Progenitor cell of endocrine pancreas (in vitro differentiated cells): ENCODE data around the gene UBIAD1. TPM values are rescaled to one million over a fixed set of nuclear protein-coding genes. Genes with fewer than 3 reads are reported as not detected.
A peak's percentile ranks its signal among the peaks of the same experiment; 100 is the strongest.

ENCODE experiments used
- DNase-seq: peaks from one replicate; pipeline ENCODE4 v3.0.0; 2021; ENCODE audit warnings: low spot score; ENCODE audit not compliant: unreplicated experiment
- H3K27ac Mint-ChIP-seq: 2 replicates; pipeline ENCODE4 v1.8.0; 2021; ENCODE audit warnings: mild to moderate bottlenecking, moderate library complexity, mixed read lengths
- H3K27me3 Mint-ChIP-seq: 2 replicates; pipeline ENCODE4 v1.8.0; 2021; ENCODE audit warnings: mixed read lengths
- H3K36me3 Mint-ChIP-seq: 2 replicates; pipeline ENCODE4 v1.8.0; 2022; ENCODE audit warnings: mixed read lengths; ENCODE audit not compliant: insufficient read depth
- H3K4me1 Mint-ChIP-seq: 2 replicates; pipeline ENCODE4 v1.8.0; 2021; ENCODE audit warnings: low read depth, mixed read lengths
- H3K4me3 Mint-ChIP-seq: 2 replicates; pipeline ENCODE4 v1.8.0; 2021; ENCODE audit warnings: low read depth, mild to moderate bottlenecking, moderate library complexity, mixed read lengths
- H3K9me3 Mint-ChIP-seq: 2 replicates; pipeline ENCODE4 v1.8.0; 2021; ENCODE audit warnings: low read depth, mixed read lengths
- total RNA-seq: library from RNA; stranded (reverse); gene quantifications from 2 replicates; pipeline ENCODE4 v1.2.1, GENCODE V29; 2021
- TF ChIP-seq, protein P1 (sequence below): fragments of 200-600 bp; sonication (generic); IDR thresholded peaks from one replicate; pipeline ENCODE4 v1.5.0; 2021; ENCODE audit warnings: antibody characterized with exemption, mild to moderate bottlenecking; ENCODE audit not compliant: unreplicated experiment

Gene UBIAD1
- total RNA-seq, 1 donor from 2014 or later = 16.4 TPM

DNA sequence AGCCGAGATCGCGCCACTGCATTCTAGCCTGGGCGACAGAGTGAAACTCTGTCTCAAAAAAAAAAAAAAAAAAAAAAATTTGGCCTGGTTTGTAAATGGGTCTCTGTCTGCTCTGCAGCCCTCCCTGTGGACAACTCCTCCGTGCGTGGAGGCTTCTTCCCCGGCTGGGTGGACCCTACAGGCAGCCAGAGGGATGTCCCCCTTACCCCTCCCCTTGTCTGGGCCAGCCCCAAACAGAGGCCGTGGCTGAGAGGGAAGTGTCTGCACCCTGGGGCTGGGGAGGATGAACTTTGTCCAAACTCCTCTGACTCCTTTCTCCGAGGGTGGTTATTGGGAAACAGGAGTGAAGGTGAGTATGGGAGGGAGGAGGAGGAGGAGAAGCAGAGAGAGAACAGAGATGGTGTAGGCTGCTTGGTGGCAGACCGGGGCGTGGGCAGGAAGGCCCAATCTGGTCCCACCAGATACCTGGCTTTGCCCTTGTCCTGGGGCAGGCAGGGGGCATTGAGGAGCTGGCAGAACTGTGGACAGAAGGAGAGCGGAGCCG, 61.3 kb downstream of the UBIAD1 start:
- H3K9me3 Mint-ChIP-seq = no peaks in the 10 kb centered on the region
- no peak for DNase-seq
- TF ChIP-seq, protein P1, sequence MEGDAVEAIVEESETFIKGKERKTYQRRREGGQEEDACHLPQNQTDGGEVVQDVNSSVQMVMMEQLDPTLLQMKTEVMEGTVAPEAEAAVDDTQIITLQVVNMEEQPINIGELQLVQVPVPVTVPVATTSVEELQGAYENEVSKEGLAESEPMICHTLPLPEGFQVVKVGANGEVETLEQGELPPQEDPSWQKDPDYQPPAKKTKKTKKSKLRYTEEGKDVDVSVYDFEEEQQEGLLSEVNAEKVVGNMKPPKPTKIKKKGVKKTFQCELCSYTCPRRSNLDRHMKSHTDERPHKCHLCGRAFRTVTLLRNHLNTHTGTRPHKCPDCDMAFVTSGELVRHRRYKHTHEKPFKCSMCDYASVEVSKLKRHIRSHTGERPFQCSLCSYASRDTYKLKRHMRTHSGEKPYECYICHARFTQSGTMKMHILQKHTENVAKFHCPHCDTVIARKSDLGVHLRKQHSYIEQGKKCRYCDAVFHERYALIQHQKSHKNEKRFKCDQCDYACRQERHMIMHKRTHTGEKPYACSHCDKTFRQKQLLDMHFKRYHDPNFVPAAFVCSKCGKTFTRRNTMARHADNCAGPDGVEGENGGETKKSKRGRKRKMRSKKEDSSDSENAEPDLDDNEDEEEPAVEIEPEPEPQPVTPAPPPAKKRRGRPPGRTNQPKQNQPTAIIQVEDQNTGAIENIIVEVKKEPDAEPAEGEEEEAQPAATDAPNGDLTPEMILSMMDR = no peak
- H3K4me3 Mint-ChIP-seq = no peak overlapping the region
- H3K27me3 Mint-ChIP-seq = peaks cover 11% of the 10 kb centered on the region
- H3K27ac Mint-ChIP-seq = no peak overlapping the region
- no peaks in the 10 kb centered on the region for H3K36me3 Mint-ChIP-seq
- H3K4me1 Mint-ChIP-seq = peaks cover 5% of the 10 kb centered on the region

DNA sequence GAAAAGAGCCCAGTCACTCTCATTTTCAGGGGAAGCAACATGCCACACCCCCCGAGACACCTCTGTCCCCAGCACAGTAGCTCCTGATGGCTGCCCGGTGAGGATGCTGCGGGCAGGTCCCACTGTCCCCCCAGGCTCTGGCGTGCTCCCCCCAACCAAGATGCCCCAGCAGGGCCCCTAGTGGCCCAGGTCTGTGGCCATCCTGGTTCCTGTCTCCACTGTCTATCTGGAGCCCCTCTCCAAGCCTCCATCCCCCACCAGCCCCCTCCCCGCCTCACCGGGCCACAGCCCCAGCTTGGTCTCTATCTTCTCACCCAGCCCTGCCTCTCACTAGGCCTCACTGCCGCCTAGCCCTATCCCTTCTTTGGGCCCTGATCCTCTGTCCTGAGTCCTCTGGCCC, 61.8 kb downstream of the UBIAD1 start:
- H3K36me3 Mint-ChIP-seq = no peaks in the 10 kb centered on the region
- peaks cover 15% of the 10 kb centered on the region for H3K27me3 Mint-ChIP-seq
- H3K9me3 Mint-ChIP-seq = no peaks in the 10 kb centered on the region
- peaks cover 7% of the 10 kb centered on the region for H3K4me1 Mint-ChIP-seq
- H3K27ac Mint-ChIP-seq = no peak overlapping the region
- TF ChIP-seq, protein P1 = no peak
- H3K4me3 Mint-ChIP-seq = no peak overlapping the region
- DNase-seq = no peak

DNA sequence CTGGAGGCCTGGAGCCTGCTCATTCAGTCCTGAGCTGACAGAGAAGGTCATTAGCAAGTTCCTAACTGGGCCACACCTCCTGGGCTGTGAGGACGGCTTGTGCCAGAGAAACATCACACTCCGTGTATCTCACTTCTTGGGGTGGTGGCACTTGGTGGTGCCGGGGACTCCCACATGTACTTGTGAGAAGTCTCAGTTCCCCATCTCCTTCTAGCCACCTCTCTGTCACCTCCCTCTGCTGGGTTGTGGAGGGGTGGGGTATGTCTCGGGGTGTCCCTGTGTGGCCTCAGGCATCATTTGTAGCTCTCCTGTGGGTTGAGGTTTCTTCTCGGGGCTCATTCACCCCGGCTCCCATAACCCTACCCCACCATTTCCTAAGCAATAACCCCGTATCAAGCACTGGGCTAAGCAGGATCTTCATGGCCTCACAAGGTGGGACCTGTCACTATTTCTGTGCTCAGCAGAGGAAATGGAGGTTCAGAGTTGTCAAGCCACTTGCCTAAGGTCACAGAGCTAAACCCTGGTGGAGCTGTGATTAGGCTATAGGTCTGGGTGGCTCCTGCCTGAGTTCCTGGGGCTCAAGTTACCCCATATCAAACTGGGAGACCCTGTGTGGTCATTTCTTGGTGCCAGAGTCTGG, 62.5 kb downstream of the UBIAD1 start:
- peaks cover 13% of the 10 kb centered on the region for H3K4me1 Mint-ChIP-seq
- no peaks in the 10 kb centered on the region for H3K9me3 Mint-ChIP-seq
- no peak overlapping the region for H3K27ac Mint-ChIP-seq
- no peak for DNase-seq
- H3K27me3 Mint-ChIP-seq = peaks cover 19% of the 10 kb centered on the region
- TF ChIP-seq, protein P1 = no peak
- H3K4me3 Mint-ChIP-seq = no peak overlapping the region
- no peaks in the 10 kb centered on the region for H3K36me3 Mint-ChIP-seq

DNA sequence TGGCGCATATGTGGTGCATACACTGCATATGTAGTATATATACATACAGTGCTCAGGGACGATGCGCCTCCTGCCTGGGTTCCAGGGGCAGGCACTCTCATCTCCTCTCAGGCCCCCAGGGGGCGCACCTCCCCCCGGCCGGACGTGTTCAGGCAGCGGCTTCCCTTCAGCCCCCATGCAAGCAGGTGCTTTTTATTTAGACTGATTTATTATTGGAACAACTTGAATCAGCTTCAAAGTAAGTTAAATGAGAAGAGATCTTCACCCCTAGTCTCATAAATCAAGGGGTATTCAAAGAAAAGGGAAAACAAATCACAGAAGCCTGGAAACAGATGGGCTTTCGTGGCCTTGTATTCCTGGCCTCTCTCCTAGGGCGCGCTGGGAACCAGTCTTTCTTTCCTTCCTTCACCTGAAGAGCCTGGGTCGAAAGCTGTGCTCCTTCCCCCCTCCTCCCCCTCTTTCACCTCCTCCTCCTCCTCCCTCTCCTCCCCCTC, 64.6 kb downstream of the UBIAD1 start:
- TF ChIP-seq, protein P1 = peak; percentile 95
- Mint-ChIP-seq H3K4me1 (peaks cover 16% of the 10 kb centered on the region), H3K27ac (no peak overlapping the region), H3K36me3 (no peaks in the 10 kb centered on the region), H3K27me3 (peaks cover 17% of the 10 kb centered on the region), H3K9me3 (no peaks in the 10 kb centered on the region), H3K4me3 (no peak overlapping the region)
- peak; percentile 61 for DNase-seq

Other genes with a start within 250 kb of the UBIAD1 start
- not detected in 2 replicates for gene MASP2, start 226.0 kb upstream of the UBIAD1 start, total RNA-seq
- gene SRM, start 213.2 kb upstream of the UBIAD1 start, total RNA-seq = 62.6 and 64.6 TPM in 2 replicates
- gene EXOSC10, start 173.3 kb upstream of the UBIAD1 start, total RNA-seq = 95.4 and 104 TPM in 2 replicates
- gene ANGPTL7, start 83.8 kb upstream of the UBIAD1 start, total RNA-seq = not detected in 2 replicates
- 60.6 and 66.3 TPM in 2 replicates for gene MTOR, start 10.6 kb upstream of the UBIAD1 start, total RNA-seq
- gene DISP3, start 206.0 kb downstream of the UBIAD1 start, total RNA-seq = 5.4 and 6.2 TPM in 2 replicates